Nephron (organoid): ENCODE measurements around the gene LCE4A.
"Not testable (repeated sequence)": the region's sequence is repeated elsewhere in the genome, so short reads cannot be mapped to it uniquely, and the experiment has no call there.

Source experiments
- H3K27ac Mint-ChIP-seq, 3 experiments: 2 replicates each; pipeline ENCODE4 v1.8.0; 2020; ENCODE audit warnings: mixed read lengths in 3 of 3, mild to moderate bottlenecking in 2 of 3, moderate library complexity in 1 of 3
- H3K27me3 Mint-ChIP-seq: 2 replicates; pipeline ENCODE4 v1.8.0; 2021; ENCODE audit warnings: low read depth, mild to moderate bottlenecking, moderate library complexity, mixed read lengths
- H3K36me3 Mint-ChIP-seq: 2 replicates; pipeline ENCODE4 v1.8.0; 2020; ENCODE audit warnings: low read depth, mixed read lengths
- H3K4me1 Mint-ChIP-seq: 2 replicates; pipeline ENCODE4 v1.8.0; 2020; ENCODE audit warnings: mixed read lengths
- H3K4me3 Mint-ChIP-seq, 3 experiments: 2 replicates each; pipeline ENCODE4 v1.8.0; 2020; ENCODE audit warnings: mild to moderate bottlenecking in 3 of 3, mixed read lengths in 3 of 3, moderate library complexity in 2 of 3
- H3K9me3 Mint-ChIP-seq: 2 replicates; pipeline ENCODE4 v1.8.0; 2020; ENCODE audit warnings: mixed read lengths
- TF ChIP-seq, protein P1 (sequence below), 3 experiments: fragments of 200-600 bp; sonication (generic); IDR thresholded peaks; one replicate each; pipeline ENCODE4 v1.5.0; 2021; ENCODE audit warnings: antibody characterized with exemption in 3 of 3; ENCODE audit not compliant: unreplicated experiment in 3 of 3

Gene LCE4A

DNA sequence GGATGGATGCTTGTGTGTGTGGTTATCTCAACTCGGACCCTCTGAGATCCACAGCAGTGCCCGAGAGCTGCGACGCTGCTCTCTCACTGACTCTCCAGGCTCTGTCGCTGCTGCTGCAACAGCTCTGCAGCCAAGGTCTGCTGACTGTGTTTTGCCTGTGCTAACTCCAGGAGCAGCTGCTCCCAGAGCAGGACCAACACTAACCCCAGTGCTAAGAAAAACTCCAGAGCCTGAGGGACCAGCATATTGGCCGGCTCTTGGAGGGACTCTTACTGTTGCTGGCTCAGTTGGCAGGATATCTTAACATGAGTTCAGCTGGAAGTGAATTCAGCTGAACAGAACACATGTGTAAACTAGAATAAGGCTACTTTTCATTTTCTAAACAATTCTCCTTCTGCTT lies 28.5 kb upstream of the LCE4A start:
- H3K27me3 Mint-ChIP-seq, result no peaks in the 10 kb centered on the region
- H3K36me3 Mint-ChIP-seq, result no peaks in the 10 kb centered on the region
- no peaks in the 10 kb centered on the region for H3K4me1 Mint-ChIP-seq
- no peak overlapping the region for H3K27ac Mint-ChIP-seq
- H3K4me3 Mint-ChIP-seq, result no peak overlapping the region
- TF ChIP-seq, protein P1, sequence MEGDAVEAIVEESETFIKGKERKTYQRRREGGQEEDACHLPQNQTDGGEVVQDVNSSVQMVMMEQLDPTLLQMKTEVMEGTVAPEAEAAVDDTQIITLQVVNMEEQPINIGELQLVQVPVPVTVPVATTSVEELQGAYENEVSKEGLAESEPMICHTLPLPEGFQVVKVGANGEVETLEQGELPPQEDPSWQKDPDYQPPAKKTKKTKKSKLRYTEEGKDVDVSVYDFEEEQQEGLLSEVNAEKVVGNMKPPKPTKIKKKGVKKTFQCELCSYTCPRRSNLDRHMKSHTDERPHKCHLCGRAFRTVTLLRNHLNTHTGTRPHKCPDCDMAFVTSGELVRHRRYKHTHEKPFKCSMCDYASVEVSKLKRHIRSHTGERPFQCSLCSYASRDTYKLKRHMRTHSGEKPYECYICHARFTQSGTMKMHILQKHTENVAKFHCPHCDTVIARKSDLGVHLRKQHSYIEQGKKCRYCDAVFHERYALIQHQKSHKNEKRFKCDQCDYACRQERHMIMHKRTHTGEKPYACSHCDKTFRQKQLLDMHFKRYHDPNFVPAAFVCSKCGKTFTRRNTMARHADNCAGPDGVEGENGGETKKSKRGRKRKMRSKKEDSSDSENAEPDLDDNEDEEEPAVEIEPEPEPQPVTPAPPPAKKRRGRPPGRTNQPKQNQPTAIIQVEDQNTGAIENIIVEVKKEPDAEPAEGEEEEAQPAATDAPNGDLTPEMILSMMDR (IDR thresholded peaks at IDR 0.05; ENCODE audit: unreplicated experiment in 3 of 3), result no peak
- H3K9me3 Mint-ChIP-seq, result peaks cover 34% of the 10 kb centered on the region

DNA sequence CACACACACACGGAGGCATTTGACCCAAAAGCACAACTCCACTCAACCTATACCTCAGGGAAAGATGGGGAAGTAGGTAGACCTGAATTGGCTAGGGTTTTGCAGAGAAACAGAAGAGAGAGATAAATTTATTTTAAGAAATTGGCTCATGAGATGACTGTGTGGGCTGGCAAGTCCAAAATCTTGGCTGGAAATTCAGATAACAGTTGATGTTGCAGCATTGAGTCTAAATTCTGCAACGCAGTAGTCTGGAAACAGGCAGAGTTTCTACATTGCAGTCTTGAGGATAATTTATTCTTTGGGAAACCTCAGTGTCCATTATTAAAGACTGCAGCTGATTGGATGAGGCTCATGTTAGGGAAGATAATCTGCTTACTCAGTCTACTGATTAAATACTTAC lies 26.3 kb upstream of the LCE4A start:
- Mint-ChIP-seq H3K4me3 (no peak overlapping the region), H3K27me3 (no peaks in the 10 kb centered on the region), H3K36me3 (no peaks in the 10 kb centered on the region), H3K27ac (no peak overlapping the region), H3K4me1 (no peaks in the 10 kb centered on the region), H3K9me3 (peaks cover 36% of the 10 kb centered on the region)
- TF ChIP-seq, protein P1 (IDR thresholded peaks at IDR 0.05; ENCODE audit: unreplicated experiment in 3 of 3), result no peak

DNA sequence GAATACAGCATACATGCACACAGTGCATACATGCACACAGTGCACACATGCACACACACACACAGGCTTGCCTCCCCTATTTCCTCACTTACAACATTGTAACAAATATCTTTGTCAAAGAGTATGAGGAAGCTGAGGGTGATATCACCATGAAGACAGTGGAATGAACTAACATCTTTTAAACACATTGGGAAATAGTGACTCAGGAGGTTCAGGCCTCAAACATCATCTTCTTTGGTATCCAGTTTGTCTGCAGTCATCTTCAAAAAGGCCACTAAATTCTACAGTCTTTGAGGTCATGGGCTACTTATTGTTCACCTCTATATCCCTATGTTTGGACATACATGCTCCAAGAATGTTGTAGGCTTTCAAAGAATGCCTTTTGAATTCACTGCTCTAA lies 24.1 kb upstream of the LCE4A start:
- no peak overlapping the region for H3K27ac Mint-ChIP-seq
- no peaks in the 10 kb centered on the region for H3K4me1 Mint-ChIP-seq
- peaks cover 38% of the 10 kb centered on the region for H3K9me3 Mint-ChIP-seq
- no peaks in the 10 kb centered on the region for H3K36me3 Mint-ChIP-seq
- H3K27me3 Mint-ChIP-seq, result no peaks in the 10 kb centered on the region
- H3K4me3 Mint-ChIP-seq, result no peak overlapping the region
- TF ChIP-seq, protein P1 (IDR thresholded peaks at IDR 0.05; ENCODE audit: unreplicated experiment in 3 of 3), result no peak

DNA sequence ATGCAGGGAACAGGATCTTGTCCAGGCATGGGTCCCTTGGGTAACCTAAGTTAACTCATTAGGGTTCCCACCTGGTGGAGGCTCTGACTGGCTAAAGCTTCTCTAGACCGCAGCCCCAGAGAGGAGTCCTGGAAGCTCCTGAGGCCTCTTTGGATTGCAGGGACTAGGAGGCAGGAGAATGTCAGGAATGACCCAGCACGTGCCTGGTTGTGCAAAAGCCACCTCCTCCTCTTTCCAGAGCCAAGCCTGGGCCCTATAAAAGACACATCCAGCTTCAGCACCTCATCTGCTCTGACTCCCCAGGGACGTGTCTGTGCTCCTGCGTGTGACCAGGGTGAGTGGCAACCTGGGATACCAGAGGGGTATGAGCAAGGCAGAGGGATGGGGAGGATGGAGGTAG lies 22.1 kb upstream of the LCE4A start, which contains the start of gene LCE2B:
TSS of gene LCE2B (plus strand) at position 301 of the 400 bp plus-strand sequence. CDS start 721 bp downstream, outside the sequence.
- H3K36me3 Mint-ChIP-seq, H3K27me3 Mint-ChIP-seq, H3K4me1 Mint-ChIP-seq, H3K27ac Mint-ChIP-seq, H3K4me3 Mint-ChIP-seq: not testable (repeated sequence)
- H3K9me3 Mint-ChIP-seq, result peaks cover 43% of the 10 kb centered on the region

DNA sequence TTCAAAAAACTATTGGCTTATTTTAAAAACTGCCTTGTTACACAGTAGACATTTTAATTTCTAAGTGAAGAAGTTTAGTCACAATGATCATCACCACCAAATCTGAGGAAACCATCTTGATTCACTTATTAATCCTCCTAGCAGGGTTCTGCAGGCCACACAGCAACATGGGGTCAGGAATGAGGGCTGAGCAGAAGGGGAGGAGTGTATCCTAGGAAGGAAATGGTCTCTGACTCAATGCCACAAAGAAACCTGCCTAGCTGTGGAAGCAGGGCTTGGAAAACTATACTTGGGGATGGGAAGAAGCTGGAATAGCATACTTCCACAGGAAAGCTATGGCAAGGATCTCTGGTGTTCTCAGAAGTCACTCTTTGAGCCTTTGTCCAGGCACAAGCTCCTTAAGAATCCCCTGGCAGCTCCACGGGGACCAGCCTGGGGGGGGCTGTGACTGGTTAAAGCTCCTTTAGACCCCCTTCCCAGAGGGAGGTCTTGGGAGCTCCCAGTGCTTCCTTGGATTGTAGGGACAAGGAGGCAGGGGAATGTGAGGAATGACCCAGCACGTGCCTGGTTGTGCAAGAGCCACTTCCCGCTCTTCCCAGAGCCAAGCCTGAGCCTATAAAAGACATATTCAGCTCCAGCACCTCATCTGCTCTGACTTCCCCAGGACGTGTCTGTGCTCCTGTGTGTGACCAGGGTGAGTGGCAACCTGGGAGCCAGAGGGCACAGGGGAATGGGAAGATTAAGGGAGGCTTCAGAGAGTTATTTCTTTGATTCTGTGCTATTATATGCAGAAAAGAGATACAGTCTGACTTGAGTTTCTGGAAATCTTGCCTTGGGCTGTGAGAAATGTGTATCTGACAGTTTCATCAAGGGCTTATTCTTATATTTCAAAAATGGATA lies 10.0 kb upstream of the LCE4A start, which contains the start of gene LCE2A:
TSS of gene LCE2A (plus strand) at position 645 of the 900 bp plus-strand sequence. CDS start 557 bp downstream, outside the sequence.
- TF ChIP-seq, protein P1 (IDR thresholded peaks at IDR 0.05; ENCODE audit: unreplicated experiment in 3 of 3), result no peak
- H3K4me1 Mint-ChIP-seq, result no peaks in the 10 kb centered on the region
- H3K27ac Mint-ChIP-seq, result no peak within 1 kb of the TSS
- H3K27me3 Mint-ChIP-seq, result no peaks in the 10 kb centered on the region
- H3K4me3 Mint-ChIP-seq, result no peak within 1 kb of the TSS
- H3K36me3 Mint-ChIP-seq, result no peaks in the 10 kb centered on the region
- peaks cover 28% of the 10 kb centered on the region for H3K9me3 Mint-ChIP-seq

DNA sequence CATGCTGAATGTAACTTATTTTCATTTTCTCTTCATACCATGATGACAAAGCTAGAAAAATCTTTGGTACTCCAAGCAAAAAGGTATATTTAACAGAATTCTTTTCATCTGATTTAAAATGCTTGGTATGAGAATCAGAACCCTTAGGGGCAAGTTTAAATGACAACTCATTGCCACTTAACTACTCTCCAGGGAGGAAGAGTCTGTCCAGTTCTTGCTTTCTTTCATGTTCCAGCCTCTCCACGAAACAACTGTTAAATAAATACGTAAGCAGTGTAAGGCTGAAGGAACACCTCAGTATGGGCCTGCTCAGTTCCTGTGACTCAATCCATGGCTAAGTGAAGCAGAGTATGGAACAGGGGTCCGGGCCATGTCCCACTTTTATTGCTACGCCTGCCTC lies 8.2 kb upstream of the LCE4A start:
- no peak overlapping the region for H3K4me3 Mint-ChIP-seq
- H3K36me3 Mint-ChIP-seq, result no peaks in the 10 kb centered on the region
- TF ChIP-seq, protein P1 (IDR thresholded peaks at IDR 0.05; ENCODE audit: unreplicated experiment in 3 of 3), result no peak
- no peak overlapping the region for H3K27ac Mint-ChIP-seq
- no peaks in the 10 kb centered on the region for H3K27me3 Mint-ChIP-seq
- H3K4me1 Mint-ChIP-seq, result no peaks in the 10 kb centered on the region
- H3K9me3 Mint-ChIP-seq, result peaks cover 25% of the 10 kb centered on the region
